H1 (cell line): ENCODE data around the gene CCDC152. TPM values are rescaled to one million over a fixed set of nuclear protein-coding genes. Genes with fewer than 3 reads are reported as not detected.

Experiments used
- CTCF ChIA-PET: fragments of 300-600 bp; sonication (Branson Sonifier 250); formaldehyde crosslinking; loops from one replicate; lab custom pipeline; 2021; ENCODE audit not compliant: partially characterized antibody; lab: Charles Lee
- POLR2A ChIA-PET: fragments of 300-600 bp; sonication (Branson Sonifier 250); formaldehyde crosslinking; loops from one replicate; lab custom pipeline; 2021; ENCODE audit warnings: inconsistent platforms; ENCODE audit not compliant: partially characterized antibody; lab: Charles Lee
- DNase-seq, 2 experiments: peaks; one replicate each; pipeline versions ENCODE4 v3.0.0 to v3.0.0-alpha.2; 2010 to 2022; ENCODE audit warnings: low spot score in 2 of 2, low read depth in 1 of 2, mixed read lengths in 1 of 2
- FAIRE-seq: peaks from 2 replicates; lab custom pipeline; 2011; peaks lifted over from hg19 to GRCh38; lab: Jason Lieb, UNC
- H2AFZ ChIP-seq: 2 replicates; pipeline ENCODE4 v1.8.1; 2012; ENCODE audit warnings: low read length, inconsistent platforms
- H2AK5ac ChIP-seq: 2 replicates; pipeline ENCODE4 v1.6.1; 2013; ENCODE audit warnings: low read depth, low read length
- H2BK120ac ChIP-seq: replicated peaks from 2 replicates; pipeline ENCODE3; 2013; ENCODE audit warnings: low read depth, low read length, inconsistent platforms
- H2BK12ac ChIP-seq: 2 replicates; pipeline ENCODE4 v1.6.1; 2013; ENCODE audit warnings: low read depth, low read length
- H2BK15ac ChIP-seq: 2 replicates; pipeline ENCODE4 v1.6.1; 2013; ENCODE audit warnings: low read length
- H2BK20ac ChIP-seq: 2 replicates; pipeline ENCODE4 v1.6.1; 2013; ENCODE audit warnings: low read length
- H2BK5ac ChIP-seq: 2 replicates; pipeline ENCODE4 v1.6.1; 2013; ENCODE audit warnings: low read depth, low read length
- H3K14ac ChIP-seq: 2 replicates; pipeline ENCODE4 v1.6.1; 2013; ENCODE audit warnings: inconsistent platforms; ENCODE audit not compliant: insufficient read length
- H3K18ac ChIP-seq: 2 replicates; pipeline ENCODE4 v1.6.1; 2013; ENCODE audit warnings: low read length; ENCODE audit errors: extremely low read depth
- H3K23ac ChIP-seq: 2 replicates; pipeline ENCODE4 v1.6.1; 2013; ENCODE audit warnings: inconsistent platforms; ENCODE audit not compliant: insufficient read length
- H3K23me2 ChIP-seq: 2 replicates; pipeline ENCODE4 v1.6.1; 2013; ENCODE audit warnings: low read depth, low read length
- H3K27ac ChIP-seq: 2 replicates; pipeline ENCODE4 v1.6.1; 2011; ENCODE audit warnings: low read depth, low read length, inconsistent platforms
- H3K27me3 ChIP-seq, 4 experiments: replicated peaks in 1 of 4; 1 replicate in 1 of 4; 2 replicates in 3 of 4; pipeline versions ENCODE4 v1.6.1 to v1.8.1; 2011 to 2013; ENCODE audit warnings: low read length in 3 of 4, mild to moderate bottlenecking in 3 of 4, inconsistent platforms in 2 of 4, mixed read lengths in 2 of 4, moderate library complexity in 1 of 4; ENCODE audit not compliant: control insufficient read depth in 3 of 4, insufficient read depth in 3 of 4; ENCODE audit errors: extremely low read depth in 1 of 4
- H3K36me3 ChIP-seq, 4 experiments: 2 replicates each; pipeline versions ENCODE4 v1.6.1 to v1.8.1; 2011 to 2013; ENCODE audit warnings: mild to moderate bottlenecking in 4 of 4, low read length in 3 of 4, moderate library complexity in 2 of 4, control low read depth in 1 of 4, inconsistent platforms in 1 of 4; ENCODE audit not compliant: insufficient read depth in 4 of 4, control insufficient read depth in 2 of 4
- H3K4ac ChIP-seq: replicated peaks from 2 replicates; pipeline ENCODE3; 2013; ENCODE audit warnings: low read length, low read depth, mixed read lengths, inconsistent platforms; ENCODE audit not compliant: insufficient read length
- H3K4me1 ChIP-seq, 4 experiments: replicated peaks in 1 of 4; 1 replicate in 1 of 4; 2 replicates in 3 of 4; pipeline versions ENCODE4 v1.6.1 to v1.8.1; 2011 to 2013; ENCODE audit warnings: low read length in 3 of 4, inconsistent platforms in 2 of 4, mixed read lengths in 1 of 4; ENCODE audit not compliant: insufficient read depth in 4 of 4, control insufficient read depth in 3 of 4
- H3K4me2 ChIP-seq, 2 experiments: 2 replicates each; pipeline versions ENCODE4 v1.6.1 to v1.8.1; 2011 to 2013; ENCODE audit warnings: low read depth in 2 of 2, low read length in 2 of 2, control low read depth in 1 of 2, inconsistent platforms in 1 of 2, mild to moderate bottlenecking in 1 of 2; ENCODE audit not compliant: insufficient read depth in 1 of 2
- H3K4me3 ChIP-seq, 4 experiments: fragments of 200-600, 300-600 bp in 1 of 4; sonication (generic), shearing (Covaris generic), sonication (Bioruptor Twin) in 1 of 4; 2 replicates each; pipeline versions ENCODE4 v1.5.1 to v1.8.1; 2011 to 2016; ENCODE audit warnings: low read length in 4 of 4, low read depth in 3 of 4, control low read depth in 2 of 4, inconsistent platforms in 2 of 4, mild to moderate bottlenecking in 2 of 4, mixed read lengths in 1 of 4, moderate library complexity in 1 of 4; ENCODE audit not compliant: insufficient read depth in 2 of 4; ENCODE audit errors: extremely low read depth in 1 of 4
- H3K56ac ChIP-seq: replicated peaks from 2 replicates; pipeline ENCODE3; 2013; ENCODE audit warnings: low read depth, mild to moderate bottlenecking, mixed read lengths, low read length, inconsistent platforms; ENCODE audit not compliant: insufficient read length
- H3K79me1 ChIP-seq: 2 replicates; pipeline ENCODE4 v1.6.1; 2013; ENCODE audit warnings: low read depth, low read length, control low read depth
- H3K79me2 ChIP-seq, 2 experiments: 2 replicates each; pipeline versions ENCODE4 v1.6.1 to v1.8.1; 2012 to 2013; ENCODE audit warnings: low read length in 2 of 2, mild to moderate bottlenecking in 2 of 2, inconsistent platforms in 1 of 2; ENCODE audit not compliant: insufficient read depth in 2 of 2, control insufficient read depth in 1 of 2
- H3K9ac ChIP-seq, 4 experiments: replicated peaks in 1 of 4; 1 replicate in 1 of 4; 2 replicates in 3 of 4; pipeline versions ENCODE4 v1.6.1 to v1.8.1; 2011 to 2013; ENCODE audit warnings: low read depth in 3 of 4, low read length in 3 of 4, control low read depth in 2 of 4, mild to moderate bottlenecking in 2 of 4, moderate library complexity in 2 of 4, inconsistent platforms in 1 of 4; ENCODE audit errors: extremely low read depth in 1 of 4
- H3K9me3 ChIP-seq, 2 experiments: 2 replicates each; pipeline versions ENCODE4 v1.6.1 to v1.8.1; 2012 to 2013; ENCODE audit warnings: mild to moderate bottlenecking in 2 of 2, moderate library complexity in 2 of 2, control low read depth in 1 of 2, inconsistent platforms in 1 of 2, low read depth in 1 of 2, low read length in 1 of 2, mixed read lengths in 1 of 2; ENCODE audit not compliant: insufficient read depth in 2 of 2
- H4K20me1 ChIP-seq, 2 experiments: replicated peaks in 1 of 2; 2 replicates each; pipeline versions ENCODE3 to v1.8.1; 2011 to 2013; ENCODE audit warnings: inconsistent platforms in 2 of 2, low read length in 2 of 2, mild to moderate bottlenecking in 1 of 2; ENCODE audit not compliant: insufficient read depth in 2 of 2, control insufficient read depth in 1 of 2
- H4K5ac ChIP-seq: 2 replicates; pipeline ENCODE4 v1.6.1; 2013; ENCODE audit warnings: low read length, low read depth, mixed read lengths, inconsistent platforms; ENCODE audit not compliant: insufficient read length
- H4K8ac ChIP-seq: 2 replicates; pipeline ENCODE4 v1.8.0; 2013; ENCODE audit warnings: mild to moderate bottlenecking, moderate library complexity, low read length, inconsistent platforms; ENCODE audit not compliant: insufficient read depth; ENCODE audit errors: extremely low read depth
- H4K91ac ChIP-seq: replicated peaks from 2 replicates; pipeline ENCODE3; 2013; ENCODE audit warnings: low read length, mixed read lengths, inconsistent platforms; ENCODE audit not compliant: insufficient read length
- CHD1 ChIP-seq: IDR thresholded peaks from 2 replicates; pipeline ENCODE4 v1.6.1; 2012; ENCODE audit warnings: low read depth, low read length, improper control_type of control experiment
- FOSL1 ChIP-seq: IDR thresholded peaks from 2 replicates; pipeline ENCODE4 v1.6.1; 2011; ENCODE audit warnings: mild to moderate bottlenecking, low read depth, low read length, moderate library complexity; ENCODE audit not compliant: insufficient read depth
- GTF2F1 ChIP-seq: IDR thresholded peaks from 2 replicates; pipeline ENCODE4 v1.6.1; 2012; ENCODE audit warnings: low read depth, low read length, improper control_type of control experiment, borderline replicate concordance
- NANOG ChIP-seq: IDR thresholded peaks from 2 replicates; pipeline ENCODE4 v1.6.1; 2011; ENCODE audit warnings: low read length, low read depth, mild to moderate bottlenecking, inconsistent platforms; ENCODE audit not compliant: insufficient read depth, poor library complexity, severe bottlenecking
- POLR2A ChIP-seq, 2 experiments: IDR thresholded peaks; 1 replicate in 1 of 2; 2 replicates in 1 of 2; pipeline ENCODE4 v1.6.1; 2011; ENCODE audit warnings: low read depth in 2 of 2, low read length in 2 of 2, mild to moderate bottlenecking in 2 of 2; ENCODE audit errors: control extremely low read depth in 1 of 2
- POLR2AphosphoS5 ChIP-seq: IDR thresholded peaks from 2 replicates; pipeline ENCODE4 v1.6.1; 2011; ENCODE audit warnings: low read depth, low read length
- RAD21 ChIP-seq, 2 experiments: IDR thresholded peaks in 1 of 2; conservative IDR thresholded peaks in 1 of 2; 2 replicates each; pipeline ENCODE4 v1.6.1; 2011; ENCODE audit warnings: low read depth in 2 of 2, low read length in 2 of 2, improper control_type of control experiment in 1 of 2, inconsistent platforms in 1 of 2, mild to moderate bottlenecking in 1 of 2, moderate library complexity in 1 of 2
- SAP30 ChIP-seq: fragments of 300-600 bp; sonication (generic); IDR thresholded peaks from 2 replicates; pipeline ENCODE4 v1.7.1; 2012; ENCODE audit warnings: low read length, moderate library complexity, mild to moderate bottlenecking, inconsistent platforms; ENCODE audit not compliant: insufficient read depth, insufficient replicate concordance
- SRF ChIP-seq: IDR thresholded peaks from 2 replicates; pipeline ENCODE4 v1.6.1; 2011; ENCODE audit warnings: mild to moderate bottlenecking, low read depth, low read length, moderate library complexity
- WGBS, 2 experiments: shearing (Covaris generic) in 1 of 2; methylation state at CpG; one replicate each; pipeline versions ENCODE4 v1.1.6 to v1.1.7; 2013 to 2015; ENCODE audit warnings: low lambda C conversion rate in 2 of 2, mixed read lengths in 2 of 2, inconsistent platforms in 1 of 2, low coverage in 1 of 2, missing lambda C conversion rate in 1 of 2; ENCODE audit not compliant: insufficient replicate concordance in 2 of 2, insufficient coverage in 1 of 2, insufficient read length in 1 of 2; ENCODE audit errors: extremely low coverage in 1 of 2, missing lambda C conversion rate in 1 of 2; 5-methylcytosine and 5-hydroxymethylcytosine counted together
- polyA plus RNA-seq, 7 experiments: library from polyadenylated mRNA; depleted of rRNA in 3 of 7; stranded (reverse) in 5 of 7; unstranded in 2 of 7; fragments of >200 nt in 5 of 7; fragments of 200-250 nt in 2 of 7; gene quantifications; 1 replicate in 5 of 7; 2 replicates in 1 of 7; 4 replicates in 1 of 7; pipeline versions ENCODE4 v1.2.1 to v1.2.3, GENCODE V29; 2011 to 2013; ENCODE audit warnings: missing spikeins in 2 of 7, mixed read lengths in 2 of 7
- total RNA-seq: library from RNA; stranded (reverse); fragmentation: NEBNext Ultra II Directional; extraction: Animal tissue kit (Norgen Biotek cat#: 25700); gene quantifications from 2 replicates; pipeline ENCODE4 v1.2.1, GENCODE V29; 2021
- TF ChIP-seq, protein P1 (sequence below): IDR thresholded peaks from 2 replicates; pipeline ENCODE4 v1.6.1; 2011; ENCODE audit warnings: low read depth, mild to moderate bottlenecking, low read length; ENCODE audit not compliant: insufficient read depth

The CCDC152 gene
- total and polyA plus RNA-seq, 2 of the 8 experiments (the other 6 are each of a cell fraction or from before 2014, with no cell fraction given), result 2.6 to 9.5 TPM

DNA sequence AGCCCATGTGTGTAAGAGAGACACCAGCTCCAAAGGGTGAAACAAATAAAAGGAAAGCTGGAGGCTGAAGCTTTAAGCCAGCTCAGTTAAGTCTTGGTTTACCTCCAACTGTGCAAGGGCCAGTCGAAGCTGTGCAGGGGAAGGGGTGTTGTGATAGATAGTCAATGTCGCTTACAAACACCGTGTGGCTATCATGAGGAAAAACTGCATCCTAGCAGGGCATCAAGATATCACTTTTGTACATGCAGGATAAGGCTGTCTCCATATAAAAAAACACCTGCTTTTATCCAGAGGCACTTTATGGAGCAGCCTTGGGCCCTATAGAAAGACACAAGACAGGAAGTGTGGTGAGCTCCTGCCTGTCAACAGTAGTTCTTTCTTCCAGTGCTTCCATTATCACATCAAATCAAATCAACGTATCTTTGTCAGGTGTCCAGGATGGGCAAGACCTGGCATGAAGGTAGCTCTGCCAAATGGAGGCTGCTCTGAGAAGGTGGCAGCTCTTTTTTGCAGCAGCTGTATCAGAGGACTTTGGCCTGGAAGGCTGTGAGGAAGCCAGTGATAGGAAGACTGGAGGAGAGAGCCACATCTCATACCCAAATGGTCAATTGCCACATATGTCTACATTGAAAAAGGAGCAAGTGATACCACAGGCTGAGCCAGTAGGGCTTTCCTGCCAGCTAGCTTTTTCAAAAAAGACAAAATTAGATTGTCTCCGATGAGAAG, 84.4 kb downstream of the CCDC152 start:
- H2BK15ac ChIP-seq, result no peak overlapping the region
- no peak overlapping the region for H3K23ac ChIP-seq
- H2BK120ac ChIP-seq, result no peak overlapping the region
- no peaks in the 10 kb centered on the region for H3K79me2 ChIP-seq
- no peak overlapping the region for H4K8ac ChIP-seq
- no peaks in the 10 kb centered on the region for H3K79me1 ChIP-seq
- no peak overlapping the region for H4K91ac ChIP-seq
- H2BK20ac ChIP-seq, result no peak overlapping the region
- FAIRE-seq (no peak), DNase-seq (no peak)
- H3K4me3 ChIP-seq, result no peak overlapping the region
- no peak overlapping the region for H2BK12ac ChIP-seq
- no peak overlapping the region; the same call in 1 of the 2 replicates for H2AFZ ChIP-seq
- H4K5ac ChIP-seq, result no peak overlapping the region
- H3K9ac ChIP-seq, result no peak overlapping the region
- POLR2A ChIA-PET, result no interaction called here
- H3K9me3 ChIP-seq, result peaks cover 0 to 7% of the 10 kb centered on the region in 2 experiments; a peak in 1 of 4 replicates
- H3K4me2 ChIP-seq, result no peak overlapping the region
- no peaks in the 10 kb centered on the region; the same call in 1 of the 2 replicates for H3K23me2 ChIP-seq
- no peak overlapping the region for H3K4ac ChIP-seq
- no peaks in the 10 kb centered on the region for H3K4me1 ChIP-seq
- no peak overlapping the region for H3K27ac ChIP-seq
- CTCF ChIA-PET, result interaction anchor here (0.7 to 1.7 kb wide), 7 partner anchors 12 to 326 kb away, joined by 3 to 4 read pairs (median 3); no protein-coding TSS in a partner anchor
- no peak overlapping the region for H2BK5ac ChIP-seq
- H3K18ac ChIP-seq, result no peak overlapping the region
- H2AK5ac ChIP-seq, result no peak overlapping the region
- no peaks in the 10 kb centered on the region for H3K36me3 ChIP-seq
- no peaks in the 10 kb centered on the region for H4K20me1 ChIP-seq
- 89% methylated on average over 5 of the region's 5 CpGs; no CpG with 5 or more reads in 1 of the 2 experiments for WGBS, 2 experiments
- no peak overlapping the region for H3K56ac ChIP-seq
- H3K27me3 ChIP-seq, result no peaks in the 10 kb centered on the region; a peak in 1 of 7 replicates
- no peak overlapping the region for H3K14ac ChIP-seq
- TF ChIP-seq CHD1, result no peak
- no peak for TF ChIP-seq SRF
- TF ChIP-seq POLR2A (IDR thresholded peaks at IDR 0.05; ENCODE audit: control extremely low read depth in 1 of 2, low read depth in 2 of 2, low read length in 2 of 2), result no peak
- TF ChIP-seq GTF2F1, result no peak
- no peak for TF ChIP-seq SAP30
- no peak for TF ChIP-seq RAD21 (IDR thresholded peaks at IDR 0.05 in 1 of 2, conservative IDR thresholded peaks at IDR 0.05 in 1 of 2; ENCODE audit: low read depth in 2 of 2, low read length in 2 of 2)
- TF ChIP-seq, protein P1, sequence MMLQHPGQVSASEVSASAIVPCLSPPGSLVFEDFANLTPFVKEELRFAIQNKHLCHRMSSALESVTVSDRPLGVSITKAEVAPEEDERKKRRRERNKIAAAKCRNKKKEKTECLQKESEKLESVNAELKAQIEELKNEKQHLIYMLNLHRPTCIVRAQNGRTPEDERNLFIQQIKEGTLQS, result no peak
- TF ChIP-seq FOSL1, result no peak
- TF ChIP-seq NANOG, result no peak
- TF ChIP-seq POLR2AphosphoS5, result no peak
